SK-N-SH treated with all-trans-retinoic acid at 6 μM for 48 hours (cell line): Measurements from ENCODE around the gene NFAT5.

ENCODE experiments used
- ATAC-seq: fragments of 200-7000 bp; cut with Tn5 transposase; 3 replicates; pipeline ENCODE4 v1.9.1; 2020; ENCODE audit warnings: mild to moderate bottlenecking, moderate library complexity
- ARNTL ChIP-seq: fragments of 450-650 bp; formaldehyde crosslinking; IDR thresholded peaks from 2 replicates; pipeline ENCODE4 v1.5.0; 2020; ENCODE audit warnings: low read depth, mild to moderate bottlenecking, moderate library complexity, borderline replicate concordance
- CSDC2 ChIP-seq: fragments of 250-450 bp; sonication (Bioruptor Pico); IDR thresholded peaks from 2 replicates; pipeline ENCODE4 v1.5.0; 2020; ENCODE audit warnings: mild to moderate bottlenecking, moderate library complexity
- GLIS3 ChIP-seq: fragments of 250-450 bp; sonication (Bioruptor Pico); IDR thresholded peaks from 2 replicates; pipeline ENCODE4 v1.5.0; 2020; ENCODE audit warnings: mild to moderate bottlenecking, moderate library complexity
- ISL1 ChIP-seq: fragments of 250-450 bp; sonication (Bioruptor Pico); IDR thresholded peaks from 2 replicates; pipeline ENCODE4 v2.1.2; 2022; ENCODE audit warnings: mild to moderate bottlenecking, moderate library complexity
- OSR1 ChIP-seq: fragments of 250-450 bp; sonication (Bioruptor Pico); IDR thresholded peaks from 2 replicates; pipeline ENCODE4 v1.8.0; 2022; ENCODE audit warnings: moderate library complexity, mild to moderate bottlenecking, inconsistent platforms
- PATZ1 ChIP-seq: fragments of 250-450 bp; sonication (Bioruptor Pico); IDR thresholded peaks from 2 replicates; pipeline ENCODE4 v1.8.0; 2020; ENCODE audit warnings: mild to moderate bottlenecking, moderate library complexity, borderline replicate concordance
- POU6F1 ChIP-seq: fragments of 250-450 bp; sonication (Bioruptor Pico); IDR thresholded peaks from 2 replicates; pipeline ENCODE4 v1.8.0; 2021; ENCODE audit warnings: low read depth, mild to moderate bottlenecking, moderate library complexity, borderline replicate concordance
- PPARA ChIP-seq: fragments of 250-450 bp; sonication (Bioruptor Pico); IDR thresholded peaks from 2 replicates; pipeline ENCODE4 v1.5.0; 2020; ENCODE audit warnings: mild to moderate bottlenecking, borderline replicate concordance
- RARB ChIP-seq: fragments of 250-450 bp; sonication (Bioruptor Pico); IDR thresholded peaks from 2 replicates; pipeline ENCODE4 v1.8.0; 2021; ENCODE audit warnings: mild to moderate bottlenecking, moderate library complexity
- SNAI2 ChIP-seq: fragments of 250-450 bp; sonication (Bioruptor Pico); IDR thresholded peaks from 2 replicates; pipeline ENCODE4 v1.5.0; 2020; ENCODE audit warnings: mild to moderate bottlenecking, moderate library complexity
- TCF4 ChIP-seq: fragments of 250-450 bp; sonication (Bioruptor Pico); IDR thresholded peaks from 2 replicates; pipeline ENCODE4 v1.8.0; 2021; ENCODE audit warnings: mild to moderate bottlenecking, moderate library complexity, borderline replicate concordance
- ZC3H10 ChIP-seq: fragments of 250-450 bp; sonication (Bioruptor Pico); IDR thresholded peaks from 2 replicates; pipeline ENCODE4 v1.5.1; 2021; ENCODE audit warnings: mild to moderate bottlenecking, moderate library complexity
- ZFP3 ChIP-seq: fragments of 250-450 bp; sonication (Bioruptor Pico); IDR thresholded peaks from 2 replicates; pipeline ENCODE4 v1.5.0; 2020; ENCODE audit warnings: mild to moderate bottlenecking, moderate library complexity
- ZNF565 ChIP-seq: fragments of 450-650 bp; formaldehyde crosslinking; conservative IDR thresholded peaks from 2 replicates; pipeline ENCODE4 v1.5.0; 2020; ENCODE audit warnings: low read depth, mild to moderate bottlenecking, moderate library complexity
- ZNF70 ChIP-seq: fragments of 450-650 bp; formaldehyde crosslinking; IDR thresholded peaks from 2 replicates; pipeline ENCODE4 v1.5.0; 2020; ENCODE audit warnings: mild to moderate bottlenecking, moderate library complexity
- ZNF8 ChIP-seq: fragments of 450-650 bp; formaldehyde crosslinking; IDR thresholded peaks from 2 replicates; pipeline ENCODE4 v1.5.0; 2020; ENCODE audit warnings: mild to moderate bottlenecking, moderate library complexity
- TF ChIP-seq, protein P1 (sequence below): fragments of 250-450 bp; sonication (Bioruptor Pico); IDR thresholded peaks from 2 replicates; pipeline ENCODE4 v1.5.1; 2021; ENCODE audit warnings: mild to moderate bottlenecking, moderate library complexity
- TF ChIP-seq, protein P2 (sequence below): fragments of 250-450 bp; sonication (Bioruptor Pico); IDR thresholded peaks from 2 replicates; pipeline ENCODE4 v1.5.0; 2020; ENCODE audit warnings: mild to moderate bottlenecking, moderate library complexity

The NFAT5 gene

DNA sequence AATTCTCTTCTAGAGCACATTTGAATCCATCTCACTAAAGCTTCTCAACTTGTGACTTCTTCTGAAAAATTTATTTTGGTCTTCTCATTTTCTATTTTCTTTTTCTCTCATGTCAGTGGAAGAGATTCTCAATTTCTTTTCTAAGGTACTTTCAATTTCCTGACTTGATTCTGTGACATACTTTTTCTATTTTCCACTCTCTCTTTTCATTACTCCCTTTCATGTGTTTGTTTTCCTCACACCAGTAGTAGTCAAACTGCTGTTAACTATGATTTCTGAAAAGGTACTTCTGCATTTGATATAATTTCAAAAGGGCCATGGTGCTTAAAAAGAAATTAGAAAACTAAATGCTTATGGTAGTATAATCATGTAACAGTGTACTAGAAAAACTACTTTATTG, 41.9 kb downstream of the NFAT5 start:
- TF ChIP-seq RARB (CRISPR knock-in tag) (no peak), SNAI2 (no peak), TCF4 (CRISPR knock-in tag) (no peak), OSR1 (CRISPR knock-in tag) (no peak), CSDC2 (no peak), ZC3H10 (CRISPR knock-in tag) (no peak)
- TF ChIP-seq, protein P1, sequence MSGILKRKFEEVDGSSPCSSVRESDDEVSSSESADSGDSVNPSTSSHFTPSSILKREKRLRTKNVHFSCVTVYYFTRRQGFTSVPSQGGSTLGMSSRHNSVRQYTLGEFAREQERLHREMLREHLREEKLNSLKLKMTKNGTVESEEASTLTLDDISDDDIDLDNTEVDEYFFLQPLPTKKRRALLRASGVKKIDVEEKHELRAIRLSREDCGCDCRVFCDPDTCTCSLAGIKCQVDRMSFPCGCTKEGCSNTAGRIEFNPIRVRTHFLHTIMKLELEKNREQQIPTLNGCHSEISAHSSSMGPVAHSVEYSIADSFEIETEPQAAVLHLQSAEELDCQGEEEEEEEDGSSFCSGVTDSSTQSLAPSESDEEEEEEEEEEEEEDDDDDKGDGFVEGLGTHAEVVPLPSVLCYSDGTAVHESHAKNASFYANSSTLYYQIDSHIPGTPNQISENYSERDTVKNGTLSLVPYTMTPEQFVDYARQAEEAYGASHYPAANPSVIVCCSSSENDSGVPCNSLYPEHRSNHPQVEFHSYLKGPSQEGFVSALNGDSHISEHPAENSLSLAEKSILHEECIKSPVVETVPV (CRISPR knock-in tag), result no peak
- ATAC-seq, result no peak

DNA sequence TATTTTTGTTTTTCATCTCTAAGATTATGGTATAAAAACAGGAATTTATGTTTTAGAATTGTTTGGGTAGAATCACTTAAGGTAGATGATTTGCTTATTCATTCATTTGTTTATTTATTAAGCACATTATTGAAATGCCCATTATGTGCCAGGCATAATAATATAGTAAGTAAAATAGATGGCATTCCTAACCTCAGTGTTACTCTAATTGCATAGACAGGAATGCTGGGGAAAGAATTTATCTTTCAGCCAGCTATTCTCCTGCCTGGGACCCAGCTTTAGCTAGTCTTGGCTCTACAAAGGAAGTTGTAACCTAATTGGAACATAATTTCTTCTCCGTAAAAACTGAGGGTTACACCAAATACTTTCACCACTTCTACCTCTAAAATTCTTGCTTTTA, 44.6 kb downstream of the NFAT5 start:
- peak; percentile 89 for TF ChIP-seq ISL1 (CRISPR knock-in tag)
- TF ChIP-seq ARNTL (CRISPR knock-in tag), result no peak
- no peak for TF ChIP-seq ZFP3 (CRISPR knock-in tag)
- no peak for TF ChIP-seq PPARA (CRISPR knock-in tag)
- no peak for TF ChIP-seq TCF4 (CRISPR knock-in tag)
- TF ChIP-seq POU6F1 (CRISPR knock-in tag), result no peak
- TF ChIP-seq, protein P2, sequence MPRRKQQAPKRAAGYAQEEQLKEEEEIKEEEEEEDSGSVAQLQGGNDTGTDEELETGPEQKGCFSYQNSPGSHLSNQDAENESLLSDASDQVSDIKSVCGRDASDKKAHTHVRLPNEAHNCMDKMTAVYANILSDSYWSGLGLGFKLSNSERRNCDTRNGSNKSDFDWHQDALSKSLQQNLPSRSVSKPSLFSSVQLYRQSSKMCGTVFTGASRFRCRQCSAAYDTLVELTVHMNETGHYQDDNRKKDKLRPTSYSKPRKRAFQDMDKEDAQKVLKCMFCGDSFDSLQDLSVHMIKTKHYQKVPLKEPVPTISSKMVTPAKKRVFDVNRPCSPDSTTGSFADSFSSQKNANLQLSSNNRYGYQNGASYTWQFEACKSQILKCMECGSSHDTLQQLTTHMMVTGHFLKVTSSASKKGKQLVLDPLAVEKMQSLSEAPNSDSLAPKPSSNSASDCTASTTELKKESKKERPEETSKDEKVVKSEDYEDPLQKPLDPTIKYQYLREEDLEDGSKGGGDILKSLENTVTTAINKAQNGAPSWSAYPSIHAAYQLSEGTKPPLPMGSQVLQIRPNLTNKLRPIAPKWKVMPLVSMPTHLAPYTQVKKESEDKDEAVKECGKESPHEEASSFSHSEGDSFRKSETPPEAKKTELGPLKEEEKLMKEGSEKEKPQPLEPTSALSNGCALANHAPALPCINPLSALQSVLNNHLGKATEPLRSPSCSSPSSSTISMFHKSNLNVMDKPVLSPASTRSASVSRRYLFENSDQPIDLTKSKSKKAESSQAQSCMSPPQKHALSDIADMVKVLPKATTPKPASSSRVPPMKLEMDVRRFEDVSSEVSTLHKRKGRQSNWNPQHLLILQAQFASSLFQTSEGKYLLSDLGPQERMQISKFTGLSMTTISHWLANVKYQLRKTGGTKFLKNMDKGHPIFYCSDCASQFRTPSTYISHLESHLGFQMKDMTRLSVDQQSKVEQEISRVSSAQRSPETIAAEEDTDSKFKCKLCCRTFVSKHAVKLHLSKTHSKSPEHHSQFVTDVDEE (CRISPR knock-in tag), result no peak
- ATAC-seq, result peak; percentile 87

DNA sequence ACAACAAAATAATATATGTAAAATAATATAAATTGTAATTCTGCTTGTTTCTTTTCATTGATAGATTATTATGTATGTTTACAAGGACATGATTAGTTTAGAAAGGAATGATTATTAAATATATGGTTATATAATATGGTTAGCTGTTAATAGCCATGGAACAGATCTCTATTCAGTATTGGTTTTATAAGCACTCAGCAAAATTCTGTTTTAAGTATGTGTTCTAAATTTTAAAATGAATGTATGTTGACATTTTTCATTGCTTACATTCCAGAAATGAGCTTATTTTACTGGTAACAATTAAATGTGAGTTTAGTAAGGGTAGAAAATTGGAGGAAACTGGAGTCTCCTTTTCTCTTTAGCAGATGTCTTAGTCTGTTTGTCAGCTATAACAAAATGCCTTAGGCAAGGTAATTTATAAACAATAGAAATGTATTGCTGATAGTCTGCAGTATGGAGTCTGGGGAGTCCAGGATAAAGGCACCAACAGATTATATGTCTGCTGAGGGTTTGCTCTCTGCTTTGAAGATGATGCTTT, 45.4 kb downstream of the NFAT5 start:
- TF ChIP-seq ZNF8 (CRISPR knock-in tag), result no peak
- no peak for TF ChIP-seq PATZ1 (CRISPR knock-in tag)
- no peak for TF ChIP-seq GLIS3 (CRISPR knock-in tag)
- TF ChIP-seq PPARA (CRISPR knock-in tag), result no peak
- TF ChIP-seq ZNF565 (CRISPR knock-in tag), result no peak
- ATAC-seq, result no peak

GRCh38 chr16:69613378-69614154, 47.8 kb downstream of the NFAT5 start:
- peak; percentile 23; the same call in 1 of the 3 replicates for ATAC-seq

More at GRCh38 chr16:69613378-69614154, 47.8 kb downstream of the NFAT5 start:
- no peak for TF ChIP-seq ZC3H10 (CRISPR knock-in tag)
- TF ChIP-seq ZNF70, result no peak
- TF ChIP-seq POU6F1 (CRISPR knock-in tag), result no peak
- TF ChIP-seq ZNF565 (CRISPR knock-in tag), result no peak
